ENCODE results near the gene GAL3ST2.

The GAL3ST2 gene

DNA sequence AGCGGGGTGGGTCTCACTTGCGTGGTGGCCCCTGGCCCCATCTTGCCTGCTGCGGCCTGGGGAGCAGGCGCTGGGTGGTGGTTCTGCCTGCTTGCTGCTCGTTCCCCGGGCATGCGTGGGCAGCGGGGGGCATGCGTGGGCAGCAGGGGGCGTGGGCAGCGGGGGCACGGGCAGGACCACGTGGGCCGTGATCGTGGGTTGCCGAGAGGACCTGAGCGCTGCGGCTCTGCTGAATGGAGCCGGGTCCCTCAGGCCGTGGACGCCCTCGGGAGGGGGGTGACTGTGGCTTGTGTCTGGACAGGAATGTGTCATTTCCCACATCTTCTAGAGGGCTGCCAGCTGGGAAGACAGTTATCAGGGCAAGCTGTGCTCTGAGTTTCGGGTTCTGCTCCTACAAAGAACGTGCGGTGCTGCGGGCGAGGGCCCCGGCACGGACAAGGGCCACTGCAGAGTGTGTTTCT lies 8.3 kb upstream of the GAL3ST2 start:
- H3K4me3 ChIP-seq (ENCODE audit: low read depth, low read length): no peak overlapping the region
- TF ChIP-seq, protein P1, sequence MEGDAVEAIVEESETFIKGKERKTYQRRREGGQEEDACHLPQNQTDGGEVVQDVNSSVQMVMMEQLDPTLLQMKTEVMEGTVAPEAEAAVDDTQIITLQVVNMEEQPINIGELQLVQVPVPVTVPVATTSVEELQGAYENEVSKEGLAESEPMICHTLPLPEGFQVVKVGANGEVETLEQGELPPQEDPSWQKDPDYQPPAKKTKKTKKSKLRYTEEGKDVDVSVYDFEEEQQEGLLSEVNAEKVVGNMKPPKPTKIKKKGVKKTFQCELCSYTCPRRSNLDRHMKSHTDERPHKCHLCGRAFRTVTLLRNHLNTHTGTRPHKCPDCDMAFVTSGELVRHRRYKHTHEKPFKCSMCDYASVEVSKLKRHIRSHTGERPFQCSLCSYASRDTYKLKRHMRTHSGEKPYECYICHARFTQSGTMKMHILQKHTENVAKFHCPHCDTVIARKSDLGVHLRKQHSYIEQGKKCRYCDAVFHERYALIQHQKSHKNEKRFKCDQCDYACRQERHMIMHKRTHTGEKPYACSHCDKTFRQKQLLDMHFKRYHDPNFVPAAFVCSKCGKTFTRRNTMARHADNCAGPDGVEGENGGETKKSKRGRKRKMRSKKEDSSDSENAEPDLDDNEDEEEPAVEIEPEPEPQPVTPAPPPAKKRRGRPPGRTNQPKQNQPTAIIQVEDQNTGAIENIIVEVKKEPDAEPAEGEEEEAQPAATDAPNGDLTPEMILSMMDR (IDR thresholded peaks at IDR 0.05; ENCODE audit: borderline replicate concordance, insufficient read depth, low read depth, low read length): no peak

DNA sequence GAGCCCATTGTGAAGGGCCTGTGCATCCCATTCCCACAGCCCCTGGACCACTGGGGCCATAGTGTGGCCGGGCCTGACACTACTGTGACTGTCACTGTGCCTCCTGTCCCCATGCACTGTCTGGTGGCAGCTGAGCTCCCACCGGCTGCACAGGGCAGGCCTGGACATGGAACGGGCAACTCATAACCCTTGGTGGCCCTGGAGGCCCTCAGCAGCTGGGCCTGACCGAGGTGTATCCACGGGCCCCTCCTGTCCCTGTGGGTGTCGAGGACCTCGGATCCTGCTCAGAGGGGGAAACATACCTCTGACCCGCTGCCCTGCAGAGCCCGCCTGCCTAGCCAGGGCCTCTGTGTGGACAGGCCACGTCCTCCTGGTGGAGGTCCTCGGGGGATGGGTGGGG lies 7.8 kb upstream of the GAL3ST2 start:
- H3K4me3 ChIP-seq (ENCODE audit: low read depth, low read length): no peak overlapping the region
- TF ChIP-seq, protein P1 (IDR thresholded peaks at IDR 0.05; ENCODE audit: borderline replicate concordance, insufficient read depth, low read depth, low read length): no peak

DNA sequence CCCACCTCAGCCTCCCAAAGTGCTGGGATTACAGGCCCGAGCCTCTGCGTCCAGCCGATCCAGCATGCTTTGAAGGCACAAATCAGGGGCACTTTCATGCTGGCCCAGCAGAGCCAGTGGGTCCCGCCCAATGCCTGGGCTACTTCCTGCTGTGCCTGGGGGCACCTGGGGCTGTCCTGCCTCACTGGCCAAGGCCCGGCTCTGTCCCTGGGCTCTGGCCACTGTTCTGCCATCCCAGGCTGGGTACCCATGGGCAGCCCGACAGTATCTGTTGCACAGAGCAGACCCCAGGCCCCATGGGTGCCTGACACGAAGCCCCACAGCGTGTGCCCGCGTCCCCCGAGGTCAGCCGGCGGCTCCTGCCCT lies 6.8 kb upstream of the GAL3ST2 start:
- TF ChIP-seq, protein P1 (IDR thresholded peaks at IDR 0.05; ENCODE audit: borderline replicate concordance, insufficient read depth, low read depth, low read length): no peak
- H3K4me3 ChIP-seq (ENCODE audit: low read depth, low read length): no peak overlapping the region

DNA sequence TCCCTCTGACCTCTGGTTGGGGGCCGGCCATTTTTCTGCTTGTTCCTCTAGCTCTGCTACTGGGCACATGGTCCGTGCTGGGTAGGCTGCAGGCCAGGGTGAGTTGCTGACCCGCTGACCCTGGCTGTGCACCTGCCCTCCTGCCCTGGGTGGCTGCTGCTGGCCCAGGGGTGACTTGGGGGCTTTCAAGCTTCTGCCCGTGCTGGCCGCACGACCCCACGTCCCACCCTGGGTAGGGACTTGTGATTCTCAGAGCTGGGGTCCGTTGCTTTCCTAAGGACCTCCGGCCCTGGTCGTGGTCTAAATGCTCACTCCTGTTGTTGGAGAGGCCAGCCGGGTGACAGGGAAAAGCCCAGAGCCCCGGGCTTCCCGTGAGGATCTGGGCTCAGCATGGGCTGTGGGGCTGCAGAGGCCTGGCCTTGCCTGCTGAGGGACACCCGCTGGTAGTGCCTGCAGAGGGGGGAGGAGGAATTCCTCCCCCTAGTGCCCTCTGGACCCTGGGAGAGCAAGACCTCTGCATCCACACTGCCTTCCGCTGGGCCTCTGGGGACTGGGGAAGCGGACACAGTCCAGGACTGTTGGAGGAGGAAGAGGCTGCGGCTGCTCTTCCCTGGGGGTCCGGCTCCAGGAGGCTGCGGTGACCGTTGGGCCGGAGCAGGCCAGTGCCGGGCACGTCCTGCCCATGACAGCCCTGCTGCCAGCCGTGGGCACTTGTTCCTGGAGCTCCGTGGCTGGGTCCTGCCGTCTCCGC lies 6.3 kb upstream of the GAL3ST2 start:
- H3K4me3 ChIP-seq (ENCODE audit: low read depth, low read length): no peak overlapping the region
- TF ChIP-seq, protein P1 (IDR thresholded peaks at IDR 0.05; ENCODE audit: borderline replicate concordance, insufficient read depth, low read depth, low read length): no peak

DNA sequence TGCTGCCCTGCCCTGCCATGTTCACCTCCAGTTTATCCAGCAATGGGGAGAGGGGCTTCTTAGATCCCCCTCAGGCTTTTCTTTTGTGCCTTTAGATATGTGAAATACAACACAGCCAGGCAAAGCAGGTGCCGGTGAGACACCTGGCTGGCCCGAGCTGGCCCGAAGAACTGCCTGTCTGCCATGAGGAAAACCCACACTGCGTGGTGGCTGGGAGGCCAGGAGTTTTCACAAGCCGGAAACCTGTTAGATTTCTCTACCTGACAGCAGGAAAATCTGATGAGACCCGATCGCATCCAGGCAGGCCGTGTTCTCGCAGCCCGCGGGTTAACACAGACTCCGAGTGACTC lies 5.7 kb upstream of the GAL3ST2 start:
- TF ChIP-seq, protein P1 (IDR thresholded peaks at IDR 0.05; ENCODE audit: borderline replicate concordance, insufficient read depth, low read depth, low read length): no peak
- H3K4me3 ChIP-seq (ENCODE audit: low read depth, low read length): no peak overlapping the region

DNA sequence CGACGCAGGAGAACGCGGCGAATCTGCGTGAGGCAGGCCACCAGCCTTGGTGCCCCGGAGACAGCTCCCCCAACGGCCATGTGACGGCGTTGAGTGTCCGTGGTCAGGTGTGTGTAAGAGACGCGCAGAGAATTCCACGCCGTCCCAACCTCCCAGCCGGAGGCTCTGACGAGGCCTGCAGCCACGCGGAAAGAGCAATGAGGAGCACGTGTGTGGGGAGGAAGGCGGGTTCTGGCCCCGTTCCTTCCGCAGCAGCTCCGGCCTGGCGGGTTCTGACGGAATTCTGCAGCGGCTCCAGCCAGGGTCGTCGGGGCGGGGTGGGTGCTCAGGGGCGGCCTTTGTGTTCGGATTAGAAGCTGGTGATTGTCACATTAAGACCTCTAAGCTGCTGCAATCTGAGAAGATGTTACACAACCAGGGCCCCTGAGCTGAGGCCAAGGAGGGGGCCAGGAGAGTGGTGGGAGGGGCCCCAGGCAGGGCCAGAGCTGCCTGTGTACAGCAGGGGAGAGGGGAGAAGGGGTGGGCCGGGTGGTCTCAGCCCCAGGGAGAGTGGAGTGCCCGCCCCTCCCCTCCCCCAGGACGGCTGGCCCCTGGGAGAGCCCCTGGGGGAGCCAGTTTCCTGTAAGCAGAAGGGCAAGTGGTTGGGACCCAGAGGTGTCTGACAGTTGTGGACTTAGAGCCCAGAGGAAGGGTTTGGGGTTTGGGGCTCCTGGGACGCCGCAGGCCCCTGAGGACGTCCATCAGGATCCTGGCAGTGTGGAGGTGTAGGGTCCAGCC lies 5.1 kb upstream of the GAL3ST2 start:
- TF ChIP-seq, protein P1 (IDR thresholded peaks at IDR 0.05; ENCODE audit: borderline replicate concordance, insufficient read depth, low read depth, low read length): no peak
- no peak overlapping the region for H3K4me3 ChIP-seq (ENCODE audit: low read depth, low read length)

DNA sequence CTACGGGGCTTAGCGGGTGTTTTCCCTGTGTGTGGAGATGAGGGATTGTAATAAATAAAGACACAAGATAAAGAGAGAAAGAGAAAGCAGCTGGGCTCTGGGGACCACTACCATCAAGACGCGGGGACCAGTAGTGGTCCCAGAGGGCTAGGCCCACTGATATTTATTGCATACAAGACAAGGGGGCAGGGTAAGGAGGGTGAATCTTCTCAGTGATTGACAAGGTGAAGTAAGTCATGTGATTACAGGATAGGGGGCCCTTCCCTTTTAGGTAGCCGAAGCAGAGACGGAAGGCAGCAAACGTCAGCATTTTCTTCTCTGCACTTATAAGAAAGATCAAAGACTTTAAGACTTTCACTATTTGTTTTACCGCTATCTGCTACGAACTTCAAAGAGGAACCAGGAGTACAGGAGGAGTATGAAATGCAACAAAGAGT lies 4.5 kb upstream of the GAL3ST2 start:
- no peak overlapping the region for H3K4me3 ChIP-seq (ENCODE audit: low read depth, low read length)
- TF ChIP-seq, protein P1 (IDR thresholded peaks at IDR 0.05; ENCODE audit: borderline replicate concordance, insufficient read depth, low read depth, low read length): no peak
